HCT116 (cell line): Measurements from ENCODE around the gene SPIC. TPM values are rescaled to one million over a fixed set of nuclear protein-coding genes. Genes with fewer than 3 reads are reported as not detected.

Experiments used
- ATAC-seq: fragments of 200-7000 bp; cut with Tn5 transposase; 2 replicates; pipeline ENCODE4 v1.9.1; 2020; ENCODE audit warnings: mild to moderate bottlenecking, moderate library complexity
- BruUV-seq: library from RNA; stranded (reverse); fragments of 400-500 nt; replicated peaks from 2 replicates; lab custom pipeline; 2021; lab: Mats Ljungman, UMichigan
- CTCF ChIA-PET: fragments of 300-600 bp; sonication (Branson Sonifier 250); formaldehyde crosslinking; loops from one replicate; lab custom pipeline; 2021; ENCODE audit warnings: antibody characterized with exemption; lab: Charles Lee
- POLR2A ChIA-PET: fragments of 300-600, 350-600 bp; sonication (Branson Sonifier 250); formaldehyde crosslinking; loops from one replicate; lab custom pipeline; 2021; ENCODE audit warnings: antibody characterized with exemption; lab: Charles Lee
- RAD21 ChIA-PET, 2 experiments: fragments of 300-600 bp; sonication (Branson Sonifier 250); formaldehyde crosslinking; loops; one replicate each; lab custom pipeline; 2023; ENCODE audit warnings: low total read pairs in 2 of 2; ENCODE audit not compliant: uncharacterized antibody in 2 of 2, unreplicated experiment in 2 of 2, low non-redundant PET in 1 of 2; lab: Charles Lee
- DNase-seq: peaks from one replicate; pipeline ENCODE4 v3.0.0-alpha.2; 2010; ENCODE audit warnings: low read depth, low spot score
- H2AFZ ChIP-seq: fragments of 200-600 bp; shearing (Covaris generic), sonication (generic); 2 replicates; pipeline ENCODE4 v1.6.1; 2017; ENCODE audit warnings: low read depth, mixed run types, mixed read lengths, antibody characterized with exemption, low read length; ENCODE audit not compliant: poor library complexity, severe bottlenecking
- H3K27ac ChIP-seq: 2 replicates; pipeline ENCODE4 v1.5.1; 2012; ENCODE audit warnings: low read depth, low read length
- H3K27me3 ChIP-seq: fragments of 200-600 bp; sonication (generic); 2 replicates; pipeline ENCODE4 v1.6.1; 2016; ENCODE audit warnings: mixed run types, low read length, mixed read lengths; ENCODE audit not compliant: insufficient read depth
- H3K36me3 ChIP-seq, 2 experiments: fragments of 200-500 bp in 1 of 2; fragments of 200-600 bp in 1 of 2; sonication (Bioruptor generic) in 1 of 2; sonication (generic) in 1 of 2; 2 replicates each; pipeline versions ENCODE4 v1.5.1 to v1.6.1; 2014 to 2016; ENCODE audit warnings: low read length in 2 of 2, inconsistent platforms in 1 of 2, mixed read lengths in 1 of 2, mixed run types in 1 of 2; ENCODE audit not compliant: insufficient read depth in 2 of 2, control insufficient read depth in 1 of 2
- H3K4me1 ChIP-seq, 2 experiments: fragments of 200-600 bp in 1 of 2; sonication (generic) in 1 of 2; 2 replicates each; pipeline versions ENCODE4 v1.5.1 to v1.6.1; 2012 to 2017; ENCODE audit warnings: low read length in 2 of 2, inconsistent platforms in 1 of 2, mild to moderate bottlenecking in 1 of 2, mixed read lengths in 1 of 2, mixed run types in 1 of 2, moderate library complexity in 1 of 2; ENCODE audit not compliant: insufficient read depth in 2 of 2, control insufficient read depth in 1 of 2
- H3K4me2 ChIP-seq: fragments of 200-600 bp; sonication (generic); 2 replicates; pipeline ENCODE4 v1.6.1; 2017; ENCODE audit warnings: mixed run types, low read length, mixed read lengths
- H3K4me3 ChIP-seq, 2 experiments: fragments of 200-600 bp in 1 of 2; sonication (generic) in 1 of 2; replicated peaks in 1 of 2; 2 replicates each; pipeline ENCODE4 v1.5.1; 2011 to 2016; ENCODE audit warnings: low read length in 2 of 2, control low read depth in 1 of 2, low read depth in 1 of 2, mild to moderate bottlenecking in 1 of 2, mixed read lengths in 1 of 2, mixed run types in 1 of 2
- H3K79me2 ChIP-seq: fragments of 200-600 bp; sonication (generic); 2 replicates; pipeline ENCODE4 v1.6.1; 2017; ENCODE audit warnings: mild to moderate bottlenecking, mixed run types, low read length, moderate library complexity, mixed read lengths; ENCODE audit not compliant: insufficient read depth
- H3K9ac ChIP-seq: fragments of 200-600 bp; sonication (generic); 2 replicates; pipeline ENCODE4 v1.6.1; 2016; ENCODE audit warnings: low read length, mixed read lengths
- H3K9me2 ChIP-seq: fragments of 200-600 bp; sonication (generic), shearing (Covaris generic); 2 replicates; pipeline ENCODE4 v1.6.1; 2017; ENCODE audit warnings: mixed run types, mild to moderate bottlenecking, moderate library complexity; ENCODE audit not compliant: insufficient read depth
- H3K9me3 ChIP-seq, 2 experiments: fragments of 200-500 bp in 1 of 2; fragments of 200-600 bp in 1 of 2; sonication (Bioruptor generic) in 1 of 2; sonication (generic) in 1 of 2; 2 replicates each; pipeline ENCODE4 v1.6.1; 2014 to 2017; ENCODE audit warnings: low read length in 2 of 2, mixed read lengths in 2 of 2, inconsistent platforms in 1 of 2, low read depth in 1 of 2, mild to moderate bottlenecking in 1 of 2, mixed run types in 1 of 2, moderate library complexity in 1 of 2; ENCODE audit not compliant: control insufficient read depth in 1 of 2, insufficient read depth in 1 of 2
- H4K20me1 ChIP-seq: fragments of 200-600 bp; sonication (generic), shearing (Covaris generic); 2 replicates; pipeline ENCODE4 v1.6.1; 2017; ENCODE audit warnings: mixed run types, mild to moderate bottlenecking, moderate library complexity; ENCODE audit not compliant: insufficient read depth
- CTCF ChIP-seq, 3 experiments: fragments of 200-600 bp in 1 of 3; sonication (generic) in 1 of 3; IDR thresholded peaks in 2 of 3; conservative IDR thresholded peaks in 1 of 3; 2 replicates each; pipeline ENCODE4 v1.5.1; 2012 to 2017; ENCODE audit warnings: low read depth in 2 of 3, low read length in 2 of 3, antibody characterized with exemption in 1 of 3, borderline replicate concordance in 1 of 3, control low read depth in 1 of 3, mild to moderate bottlenecking in 1 of 3, mixed read lengths in 1 of 3, mixed run types in 1 of 3, moderate library complexity in 1 of 3; ENCODE audit not compliant: insufficient read depth in 1 of 3
- EGR1 ChIP-seq: IDR thresholded peaks from 2 replicates; pipeline ENCODE4 v1.6.1; 2012; ENCODE audit warnings: low read depth
- ELF1 ChIP-seq: IDR thresholded peaks from 2 replicates; pipeline ENCODE4 v1.6.1; 2012; ENCODE audit warnings: low read depth, borderline replicate concordance
- FOSL1 ChIP-seq: IDR thresholded peaks from 2 replicates; pipeline ENCODE4 v1.6.1; 2012; ENCODE audit warnings: low read depth
- REST ChIP-seq: IDR thresholded peaks from 2 replicates; pipeline ENCODE4 v1.6.1; 2012; ENCODE audit warnings: low read depth
- SIN3A ChIP-seq: IDR thresholded peaks from 2 replicates; pipeline ENCODE4 v1.6.1; 2012; ENCODE audit warnings: low read depth
- SP1 ChIP-seq: IDR thresholded peaks from 2 replicates; pipeline ENCODE4 v1.6.1; 2012; ENCODE audit warnings: low read depth
- SRF ChIP-seq: IDR thresholded peaks from 2 replicates; pipeline ENCODE4 v1.6.1; 2012; ENCODE audit warnings: low read depth
- TCF7L2 ChIP-seq: IDR thresholded peaks from 2 replicates; pipeline ENCODE4 v1.7.0; 2011; ENCODE audit warnings: borderline replicate concordance, inconsistent platforms; ENCODE audit not compliant: insufficient read depth, insufficient read length; ENCODE audit errors: extremely low read depth
- YY1 ChIP-seq: IDR thresholded peaks from 2 replicates; pipeline ENCODE4 v1.6.1; 2011; ENCODE audit warnings: low read length, low read depth, moderate library complexity, mild to moderate bottlenecking; ENCODE audit not compliant: insufficient replicate concordance; ENCODE audit errors: extremely low read depth
- ZBTB33 ChIP-seq: IDR thresholded peaks from 2 replicates; pipeline ENCODE4 v1.6.1; 2011; ENCODE audit warnings: mild to moderate bottlenecking, low read length, moderate library complexity; ENCODE audit not compliant: insufficient replicate concordance; ENCODE audit errors: extremely low read depth
- ZFX ChIP-seq: fragments of 450-650 bp; IDR thresholded peaks from 2 replicates; pipeline ENCODE4 v1.6.1; 2017
- ZNF274 ChIP-seq: fragments of 200-500 bp; sonication (Bioruptor generic); IDR thresholded peaks from 2 replicates; pipeline ENCODE4 v1.6.1; 2014; ENCODE audit warnings: mild to moderate bottlenecking, low read depth, low read length, inconsistent platforms
- intact Hi-C: fragments of 100-400 bp; cut with micrococcal nuclease; formaldehyde crosslinking; loops from 2 replicates; pipeline ENCODE4 v1.10.0; 2022
- total RNA-seq: library from RNA; stranded (reverse); gene quantifications from one replicate; pipeline ENCODE4 v1.2.1, GENCODE V29; 2021; ENCODE audit not compliant: unreplicated experiment
- TF ChIP-seq, protein P1 (sequence below): IDR thresholded peaks from 2 replicates; pipeline ENCODE4 v1.6.1; 2012

Gene SPIC
- total RNA-seq, 1 experiment from 2014 or later, result not detected

DNA sequence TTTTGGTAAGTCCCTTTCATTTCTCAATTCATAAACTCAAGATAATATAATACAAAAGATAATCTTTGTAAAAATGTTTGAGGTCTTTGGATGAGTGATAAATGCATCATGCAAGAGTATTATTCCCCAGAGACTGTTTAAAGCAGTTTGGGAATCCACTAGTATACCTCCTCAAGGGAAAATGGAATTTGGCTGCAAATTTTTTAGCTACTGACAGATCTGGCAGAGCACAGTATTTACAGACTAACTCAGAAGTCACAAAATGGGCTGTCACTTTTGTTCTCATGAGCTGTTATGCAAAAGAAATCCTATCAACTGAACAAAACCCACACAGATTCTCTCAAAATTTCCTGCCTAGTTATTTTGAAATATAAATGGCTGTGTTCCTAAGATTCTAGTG, 9.9 kb downstream of the SPIC start (continued):
- no peak for TF ChIP-seq CTCF (IDR thresholded peaks at IDR 0.05 in 2 of 3, conservative IDR thresholded peaks at IDR 0.05 in 1 of 3; ENCODE audit: borderline replicate concordance in 1 of 3, insufficient read depth in 1 of 3, low read depth in 2 of 3, low read length in 2 of 3)

GRCh38 chr12:101488469-101488868, 13.3 kb downstream of the SPIC start:
- BruUV-seq, result no TSS peak
- H3K9me2 ChIP-seq, result no peaks in the 10 kb centered on the region
- no peak overlapping the region for H3K9ac ChIP-seq
- no peak overlapping the region for H3K4me3 ChIP-seq
- H3K79me2 ChIP-seq, result no peaks in the 10 kb centered on the region
- no peak overlapping the region for H3K27ac ChIP-seq
- H3K27me3 ChIP-seq, result no peaks in the 10 kb centered on the region
- no peaks in the 10 kb centered on the region for H3K9me3 ChIP-seq
- H2AFZ ChIP-seq, result no peak overlapping the region
- no peaks in the 10 kb centered on the region for H4K20me1 ChIP-seq
- no peaks in the 10 kb centered on the region for H3K36me3 ChIP-seq
- ChIA-PET POLR2A (no interaction called here), CTCF (no interaction called here), RAD21 (no interaction called here)
- intact Hi-C loops, result loop anchor here (5.0 kb wide), 1 partner anchor 61 kb away; no protein-coding TSS in a partner anchor
- ATAC-seq (no peak), DNase-seq (no peak)
- H3K4me1 ChIP-seq, result no peaks in the 10 kb centered on the region
- no peak overlapping the region for H3K4me2 ChIP-seq
- TF ChIP-seq EGR1, result no peak
- no peak for TF ChIP-seq TCF7L2
- TF ChIP-seq ZNF274, result no peak
- no peak for TF ChIP-seq SRF
- no peak for TF ChIP-seq SP1
- TF ChIP-seq, protein P1, sequence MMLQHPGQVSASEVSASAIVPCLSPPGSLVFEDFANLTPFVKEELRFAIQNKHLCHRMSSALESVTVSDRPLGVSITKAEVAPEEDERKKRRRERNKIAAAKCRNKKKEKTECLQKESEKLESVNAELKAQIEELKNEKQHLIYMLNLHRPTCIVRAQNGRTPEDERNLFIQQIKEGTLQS, result no peak
- no peak for TF ChIP-seq FOSL1
- TF ChIP-seq ELF1, result no peak
- TF ChIP-seq YY1, result no peak
- TF ChIP-seq ZFX, result no peak
- no peak for TF ChIP-seq SIN3A
- no peak for TF ChIP-seq ZBTB33
- TF ChIP-seq REST, result no peak
- TF ChIP-seq CTCF (IDR thresholded peaks at IDR 0.05 in 2 of 3, conservative IDR thresholded peaks at IDR 0.05 in 1 of 3; ENCODE audit: borderline replicate concordance in 1 of 3, insufficient read depth in 1 of 3, low read depth in 2 of 3, low read length in 2 of 3), result no peak
